HUES6 (cell line): ENCODE measurements around the gene DRP2.
"Not testable (repeated sequence)": the region's sequence is repeated elsewhere in the genome, so short reads cannot be mapped to it uniquely, and the experiment has no call there.

Source experiments
- H3K27ac ChIP-seq: 2 replicates; pipeline ENCODE4 v1.7.0; 2013; ENCODE audit warnings: low read depth, mild to moderate bottlenecking, low read length, inconsistent platforms
- H3K27me3 ChIP-seq: 2 replicates; pipeline ENCODE4 v1.6.1; 2013; ENCODE audit warnings: low read length; ENCODE audit not compliant: control insufficient read depth, insufficient read depth
- H3K36me3 ChIP-seq: 2 replicates; pipeline ENCODE4 v1.6.1; 2013; ENCODE audit warnings: low read length; ENCODE audit not compliant: control insufficient read depth, insufficient read depth
- H3K4me1 ChIP-seq: 2 replicates; pipeline ENCODE4 v1.6.1; 2013; ENCODE audit warnings: low read length; ENCODE audit not compliant: control insufficient read depth, insufficient read depth
- H3K4me3 ChIP-seq: 2 replicates; pipeline ENCODE4 v1.5.1; 2013; ENCODE audit warnings: low read depth, low read length
- H3K9ac ChIP-seq: one replicate; pipeline ENCODE4 v1.6.1; 2013; ENCODE audit warnings: mild to moderate bottlenecking, low read length
- H3K9me3 ChIP-seq: 2 replicates; pipeline ENCODE4 v1.6.1; 2013; ENCODE audit warnings: low read depth, low read length; ENCODE audit not compliant: control insufficient read depth, insufficient read depth

The DRP2 gene, protein sequence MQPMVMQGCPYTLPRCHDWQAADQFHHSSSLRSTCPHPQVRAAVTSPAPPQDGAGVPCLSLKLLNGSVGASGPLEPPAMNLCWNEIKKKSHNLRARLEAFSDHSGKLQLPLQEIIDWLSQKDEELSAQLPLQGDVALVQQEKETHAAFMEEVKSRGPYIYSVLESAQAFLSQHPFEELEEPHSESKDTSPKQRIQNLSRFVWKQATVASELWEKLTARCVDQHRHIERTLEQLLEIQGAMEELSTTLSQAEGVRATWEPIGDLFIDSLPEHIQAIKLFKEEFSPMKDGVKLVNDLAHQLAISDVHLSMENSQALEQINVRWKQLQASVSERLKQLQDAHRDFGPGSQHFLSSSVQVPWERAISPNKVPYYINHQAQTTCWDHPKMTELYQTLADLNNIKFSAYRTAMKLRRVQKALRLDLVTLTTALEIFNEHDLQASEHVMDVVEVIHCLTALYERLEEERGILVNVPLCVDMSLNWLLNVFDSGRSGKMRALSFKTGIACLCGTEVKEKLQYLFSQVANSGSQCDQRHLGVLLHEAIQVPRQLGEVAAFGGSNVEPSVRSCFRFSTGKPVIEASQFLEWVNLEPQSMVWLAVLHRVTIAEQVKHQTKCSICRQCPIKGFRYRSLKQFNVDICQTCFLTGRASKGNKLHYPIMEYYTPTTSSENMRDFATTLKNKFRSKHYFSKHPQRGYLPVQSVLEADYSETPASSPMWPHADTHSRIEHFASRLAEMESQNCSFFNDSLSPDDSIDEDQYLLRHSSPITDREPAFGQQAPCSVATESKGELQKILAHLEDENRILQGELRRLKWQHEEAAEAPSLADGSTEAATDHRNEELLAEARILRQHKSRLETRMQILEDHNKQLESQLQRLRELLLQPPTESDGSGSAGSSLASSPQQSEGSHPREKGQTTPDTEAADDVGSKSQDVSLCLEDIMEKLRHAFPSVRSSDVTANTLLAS

DNA sequence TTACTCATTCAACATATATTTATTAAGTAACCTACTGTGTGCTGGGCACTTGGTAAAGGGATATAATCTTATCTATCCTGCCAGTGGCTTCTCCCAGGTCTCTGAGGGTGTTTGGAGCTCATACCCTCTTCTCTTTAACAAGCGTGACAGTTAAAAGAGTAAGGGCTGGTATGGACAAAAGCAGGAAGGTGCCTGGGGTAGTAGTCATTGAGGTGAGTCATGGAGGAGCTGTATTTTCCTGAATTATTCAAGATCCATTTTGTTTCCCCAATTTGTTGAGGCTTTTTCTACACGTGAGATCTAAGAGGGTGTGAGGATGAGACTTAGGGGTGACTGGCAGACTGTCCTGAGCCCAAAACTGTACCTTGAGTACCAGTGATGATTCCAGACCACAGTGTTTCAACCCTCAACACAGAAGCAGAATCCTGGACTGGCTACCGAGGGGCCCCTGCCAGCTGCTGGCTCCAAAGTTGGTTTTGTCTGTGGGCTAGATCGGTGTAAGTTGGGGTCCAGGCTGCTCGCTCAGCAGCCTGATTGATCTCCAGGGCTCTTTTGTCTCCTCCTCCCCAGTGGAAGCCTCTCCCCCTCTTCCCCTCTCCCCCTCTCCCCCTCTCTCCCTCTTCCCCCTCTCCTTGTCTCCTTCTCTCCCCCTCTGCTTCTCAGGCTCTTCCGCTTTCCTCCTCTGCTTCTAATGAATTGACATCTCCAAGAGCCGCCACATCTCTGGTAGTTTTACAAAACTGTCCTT is at the start of gene DRP2:
DRP2 (plus strand) TSS at position 671 of the 748 bp plus-strand sequence. CDS start 11,862 bp downstream, outside the sequence.
- Histone ChIP-seq H3K27ac (no peak within 1 kb of the TSS), H3K4me3 (no peak within 1 kb of the TSS), H3K4me1 (peaks cover 9% of the 10 kb centered on the region)

DNA sequence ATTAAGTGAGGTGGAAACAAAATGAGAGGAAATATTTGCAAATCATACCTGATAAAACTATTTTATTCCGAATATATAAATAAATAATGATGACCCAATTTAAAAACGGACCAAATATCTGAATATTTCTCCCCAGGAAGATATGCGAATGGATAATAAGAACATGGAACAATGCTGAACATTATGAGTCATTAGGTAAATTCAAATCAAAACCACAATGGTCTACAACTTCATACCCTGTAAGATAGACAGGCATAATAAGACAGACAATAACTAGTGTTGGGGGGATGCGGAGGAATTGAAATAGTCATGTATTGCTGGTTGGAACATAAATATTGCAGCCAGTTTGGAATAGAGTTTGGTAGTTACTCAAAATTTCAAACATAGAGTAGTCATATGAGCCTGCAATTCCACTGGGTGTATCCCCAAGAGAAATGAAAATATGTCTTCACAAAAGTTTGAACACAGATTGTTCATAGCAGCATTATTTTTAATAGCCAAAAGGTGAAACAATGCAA is 47.6 kb upstream of the DRP2 start:
- Histone ChIP-seq H3K9me3 (no peaks in the 10 kb centered on the region), H3K4me1 (no peaks in the 10 kb centered on the region), H3K36me3 (no peaks in the 10 kb centered on the region), H3K9ac (no peak overlapping the region), H3K4me3 (no peak overlapping the region), H3K27ac (no peak overlapping the region), H3K27me3 (no peaks in the 10 kb centered on the region; the same call in 1 of the 2 replicates)

More for the DNA sequence above, at the start of gene DRP2:
- Histone ChIP-seq H3K9ac (no peak within 1 kb of the TSS), H3K9me3 (no peaks in the 10 kb centered on the region), H3K36me3 (no peaks in the 10 kb centered on the region), H3K27me3 (no peaks in the 10 kb centered on the region; the same call in 1 of the 2 replicates)

DNA sequence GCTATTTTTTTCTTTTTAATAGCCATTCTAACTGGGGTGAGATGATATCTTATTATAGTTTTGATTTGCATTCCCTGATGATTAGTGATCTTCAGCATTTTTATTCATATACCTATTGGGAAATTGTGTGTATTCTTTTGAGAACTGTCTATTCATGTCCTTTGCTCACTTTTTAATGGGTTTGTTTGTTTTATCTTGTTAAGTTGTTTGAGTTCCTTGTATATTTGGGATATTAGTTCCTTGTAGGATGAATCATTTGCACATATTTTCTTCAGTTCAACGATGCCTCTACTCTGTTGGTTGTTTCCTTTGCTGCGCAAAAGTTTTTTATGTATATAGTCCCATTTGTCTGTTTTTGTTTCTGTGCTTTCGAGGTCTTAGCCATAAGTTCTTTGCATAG is 43.1 kb upstream of the DRP2 start:
- H3K9me3 ChIP-seq: no peaks in the 10 kb centered on the region
- no peak overlapping the region for H3K9ac ChIP-seq
- no peaks in the 10 kb centered on the region; the same call in 1 of the 2 replicates for H3K27me3 ChIP-seq
- no peak overlapping the region for H3K4me3 ChIP-seq
- no peak overlapping the region for H3K27ac ChIP-seq
- no peaks in the 10 kb centered on the region for H3K36me3 ChIP-seq
- no peaks in the 10 kb centered on the region for H3K4me1 ChIP-seq

DNA sequence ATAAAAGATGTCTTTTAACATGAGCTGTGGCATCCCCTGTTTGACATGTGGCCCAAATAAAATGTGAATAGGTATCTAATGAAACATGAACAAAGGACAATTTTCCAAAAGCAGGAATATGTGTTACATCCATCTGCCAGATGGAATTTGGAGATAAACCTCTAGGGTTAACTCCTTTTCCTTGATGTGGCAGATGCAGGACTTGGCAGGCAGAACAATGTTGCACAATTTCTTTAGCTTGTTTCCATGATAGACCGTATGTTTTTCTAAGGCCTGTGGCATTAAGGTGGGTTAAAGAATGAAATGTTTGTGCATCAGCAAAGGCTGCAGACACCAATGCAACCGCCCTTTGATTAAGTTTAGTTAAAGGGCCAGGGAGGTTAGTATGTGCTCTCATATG is 34.7 kb upstream of the DRP2 start:
- not testable (repeated sequence) for H3K27me3 ChIP-seq, H3K9ac ChIP-seq, H3K4me1 ChIP-seq, H3K4me3 ChIP-seq, H3K27ac ChIP-seq, H3K36me3 ChIP-seq
- H3K9me3 ChIP-seq: peaks cover 10% of the 10 kb centered on the region

DNA sequence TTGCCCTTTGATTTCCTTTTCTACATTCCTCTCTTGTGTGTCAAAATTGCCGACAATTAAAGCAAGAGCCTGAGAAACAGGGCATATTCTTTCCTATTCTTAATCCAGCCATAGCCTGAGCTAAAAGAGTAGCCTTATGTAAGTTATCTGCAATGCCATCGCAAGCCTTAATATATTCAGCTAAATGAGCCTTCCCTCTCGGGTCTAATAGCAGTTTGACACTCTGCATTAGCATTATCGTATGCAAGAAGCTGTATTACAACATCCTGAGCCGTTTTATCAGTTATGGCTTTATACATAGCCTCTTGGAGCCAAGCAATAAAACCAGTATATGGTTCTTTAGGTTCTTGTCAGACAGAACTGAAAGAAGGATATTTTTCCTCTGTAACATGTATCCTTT is 31.6 kb upstream of the DRP2 start:
- Histone ChIP-seq H3K9me3 (peaks cover 18% of the 10 kb centered on the region), H3K27me3 (peaks cover 12% of the 10 kb centered on the region; the same call in 1 of the 2 replicates)
- H3K4me3 ChIP-seq, H3K36me3 ChIP-seq, H3K27ac ChIP-seq, H3K9ac ChIP-seq, H3K4me1 ChIP-seq: not testable (repeated sequence)

DNA sequence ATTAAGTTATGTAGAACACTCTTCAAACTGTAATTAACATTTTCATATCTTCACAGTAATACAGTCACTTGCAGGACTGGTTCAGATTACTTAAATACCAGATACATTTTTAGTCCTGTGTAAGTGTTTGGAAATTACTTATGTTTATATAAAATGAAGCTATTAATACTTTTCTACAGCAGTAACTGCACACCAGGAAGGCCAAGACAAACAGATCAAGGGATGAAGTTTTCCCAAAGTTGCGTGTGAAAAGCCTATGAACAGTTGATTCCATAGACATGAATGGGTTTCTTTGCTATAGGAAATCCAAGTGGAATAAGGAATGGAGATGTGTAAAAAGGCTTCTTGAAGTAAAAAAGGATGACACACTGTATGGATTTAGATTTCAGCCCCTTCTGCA is 28.9 kb upstream of the DRP2 start:
- no peak overlapping the region for H3K27ac ChIP-seq
- peaks cover 12% of the 10 kb centered on the region; the same call in 1 of the 2 replicates for H3K27me3 ChIP-seq
- H3K9ac ChIP-seq: no peak overlapping the region
- peaks cover 18% of the 10 kb centered on the region for H3K9me3 ChIP-seq
- peak overlapping the region; percentile 40; the same call in 1 of the 2 replicates for H3K4me3 ChIP-seq
- no peaks in the 10 kb centered on the region for H3K36me3 ChIP-seq
- H3K4me1 ChIP-seq: no peaks in the 10 kb centered on the region

DNA sequence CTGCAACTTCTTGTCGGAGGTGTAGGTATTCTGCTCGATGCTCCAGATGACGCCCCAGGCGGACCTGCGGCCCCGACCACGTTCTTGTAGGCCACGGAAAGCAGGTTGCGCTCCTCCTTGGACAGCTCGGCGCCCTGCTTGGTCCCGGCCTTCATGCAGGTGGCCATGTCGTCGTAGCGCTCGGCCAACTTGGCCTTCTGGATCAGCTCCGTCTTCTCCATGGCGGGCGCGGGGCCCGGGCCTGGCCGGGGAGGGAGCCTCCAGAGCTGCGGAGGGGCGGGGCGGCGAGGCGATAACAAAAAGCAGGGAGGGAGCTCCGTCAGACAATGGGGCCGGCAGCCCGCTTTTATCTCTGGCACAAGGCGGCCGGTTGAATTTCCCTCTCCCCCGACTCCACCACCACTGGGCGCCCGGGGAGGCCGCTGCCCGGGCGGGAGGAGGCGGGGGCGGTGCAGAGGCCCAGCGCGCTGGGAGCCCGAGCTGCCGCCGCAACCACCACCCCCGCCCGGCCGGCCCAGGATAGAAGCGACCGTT is 28.3 kb upstream of the DRP2 start:
- Histone ChIP-seq H3K27ac (no peak overlapping the region), H3K9ac (peak overlapping the region; percentile 12), H3K4me1 (no peaks in the 10 kb centered on the region), H3K27me3 (peaks cover 12% of the 10 kb centered on the region; the same call in 1 of the 2 replicates), H3K4me3 (peak overlapping the region; percentile 47), H3K36me3 (no peaks in the 10 kb centered on the region), H3K9me3 (peaks cover 18% of the 10 kb centered on the region)

DNA sequence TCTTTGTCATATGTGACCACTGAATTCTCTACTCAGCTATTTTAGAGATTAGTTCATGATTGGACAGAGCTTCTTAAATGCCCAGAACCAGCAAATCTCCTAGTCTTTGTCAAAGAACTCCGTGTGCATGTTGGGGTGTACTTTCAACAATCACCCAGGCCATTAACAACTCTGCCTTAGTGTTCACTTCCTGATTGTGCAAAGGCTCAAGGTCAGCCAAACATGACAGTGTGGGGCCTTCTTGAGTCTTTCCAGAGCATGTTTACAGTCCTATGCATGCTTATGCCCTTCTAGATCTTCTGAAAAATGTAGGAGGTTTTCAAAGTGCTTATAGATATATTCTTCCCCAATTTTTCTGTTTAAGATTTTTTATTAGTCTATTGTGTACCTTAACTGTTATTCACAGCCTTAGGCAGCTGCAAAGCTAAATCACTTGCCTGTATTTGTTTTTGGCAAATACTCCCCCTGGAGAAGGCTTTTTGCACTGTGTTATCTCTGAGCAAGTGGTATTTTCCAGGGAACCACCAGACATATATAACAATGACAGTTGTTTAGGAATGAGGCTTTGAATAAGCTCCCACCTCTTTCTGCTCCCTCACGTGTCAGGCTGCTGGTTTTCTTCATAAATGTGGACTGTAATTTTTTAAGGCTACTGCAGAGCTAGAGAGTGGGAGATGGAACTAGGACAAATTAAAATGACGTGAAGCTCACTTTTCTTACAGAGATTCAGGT is 24.0 kb upstream of the DRP2 start:
- 0 out of 2 replicates have a peak, but pooled peaks cover under 1% of the 10 kb centered on the region for H3K9me3 ChIP-seq
- peaks cover 6% of the 10 kb centered on the region; the same call in 1 of the 2 replicates for H3K27me3 ChIP-seq
- H3K36me3 ChIP-seq: no peaks in the 10 kb centered on the region
- H3K9ac ChIP-seq: no peak overlapping the region
- no peak overlapping the region for H3K4me3 ChIP-seq
- no peaks in the 10 kb centered on the region for H3K4me1 ChIP-seq
- H3K27ac ChIP-seq: no peak overlapping the region

DNA sequence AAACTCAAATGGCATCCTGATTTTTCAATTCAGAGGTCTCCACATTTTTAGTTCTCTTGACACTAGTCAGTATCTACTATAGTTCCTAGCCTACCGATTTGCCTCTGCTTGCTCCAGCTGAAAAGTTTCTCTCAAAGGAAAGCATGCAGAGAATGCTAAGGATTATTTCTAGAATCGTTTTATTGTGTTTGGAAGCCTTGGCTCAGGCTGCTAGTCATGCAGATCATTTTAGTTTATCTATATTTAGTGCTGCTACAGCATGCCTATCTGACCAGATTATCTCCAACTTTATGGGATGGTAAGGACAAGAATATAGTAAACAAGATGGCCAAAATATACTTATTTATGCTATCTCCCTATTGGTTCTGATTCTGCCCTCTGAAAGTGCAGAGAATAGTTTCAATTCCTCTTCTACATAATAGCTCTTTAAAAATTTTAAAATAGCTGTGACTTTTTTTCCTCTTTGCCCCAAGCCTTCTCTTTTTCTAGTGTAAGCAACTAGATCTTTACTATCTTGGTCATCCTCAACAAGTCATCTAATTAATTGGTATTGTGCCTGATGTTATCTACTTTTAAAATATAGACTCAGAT is 15.7 kb upstream of the DRP2 start:
- no peaks in the 10 kb centered on the region for H3K9me3 ChIP-seq
- no peaks in the 10 kb centered on the region for H3K4me1 ChIP-seq
- no peak overlapping the region for H3K9ac ChIP-seq
- no peak overlapping the region for H3K4me3 ChIP-seq
- no peak overlapping the region for H3K27ac ChIP-seq
- no peaks in the 10 kb centered on the region for H3K36me3 ChIP-seq
- H3K27me3 ChIP-seq: no peaks in the 10 kb centered on the region; the same call in 1 of the 2 replicates
